Colonic mucosa (tissue), 4 donors: ENCODE data around the gene CA12. TPM values are rescaled to one million over a fixed set of nuclear protein-coding genes. Genes with fewer than 3 reads are reported as not detected.

Source experiments
- DNase-seq: peaks from one replicate; pipeline ENCODE4 v3.0.0-alpha.2; 2020
- H3K27ac ChIP-seq: fragments of 200-600 bp; one replicate; pipeline ENCODE4 v1.8.0; 2021
- H3K27me3 ChIP-seq: fragments of 200-600 bp; one replicate; pipeline ENCODE4 v1.8.0; 2021
- H3K36me3 ChIP-seq: fragments of 200-600 bp; one replicate; pipeline ENCODE4 v1.8.0; 2021
- H3K4me1 ChIP-seq: fragments of 200-600 bp; one replicate; pipeline ENCODE4 v1.8.0; 2021; ENCODE audit warnings: mild to moderate bottlenecking
- H3K4me3 ChIP-seq: fragments of 200-600 bp; one replicate; pipeline ENCODE4 v1.8.0; 2021
- H3K9ac ChIP-seq, 2 donors: one replicate each; pipeline ENCODE4 v1.7.0; 2013; ENCODE audit warnings: control low read depth in 2 of 2, low read depth in 2 of 2, low read length in 2 of 2
- H3K9me3 ChIP-seq: fragments of 200-600 bp; one replicate; pipeline ENCODE4 v1.8.0; 2021
- intact Hi-C: fragments of 100-400 bp; cut with DNase I; formaldehyde crosslinking; loops from one replicate; pipeline ENCODE4 v1.14.1; 2022
- total RNA-seq, 2 donors: library from RNA; stranded (reverse); fragmentation: NEBNext Ultra II Directional in 1 of 2; extraction: Animal tissue kit (Norgen Biotek cat#: 25700) in 1 of 2; gene quantifications; one replicate each; pipeline ENCODE4 v1.2.1, GENCODE V29; 2021
- TF ChIP-seq, protein P1 (sequence below): fragments of 200-600 bp; IDR thresholded peaks from one replicate; pipeline ENCODE4 v1.8.0; 2022; ENCODE audit warnings: antibody characterized with exemption, mild to moderate bottlenecking
- donor health status: healthy.
- donor health status: DM: no; HTN: no; CAD: no.
- donor health status: DM: no; HTN: no; CAD: no.

The CA12 gene
- total RNA-seq, 2 donors from 2014 or later, result 290 to 339 TPM

GRCh38 chr15:63354821-63355650 lies 26.6 kb downstream of the CA12 start:
- Histone ChIP-seq H3K27ac (peak overlapping the region; percentile 91), H3K4me3 (no peak overlapping the region), H3K9ac (peak overlapping the region in 1 of 2 donors; percentile 78), H3K9me3 (no peaks in the 10 kb centered on the region), H3K4me1 (peaks cover 5% of the 10 kb centered on the region), H3K36me3 (no peaks in the 10 kb centered on the region), H3K27me3 (no peaks in the 10 kb centered on the region)
- peak; percentile 89 for DNase-seq
- TF ChIP-seq, protein P1, sequence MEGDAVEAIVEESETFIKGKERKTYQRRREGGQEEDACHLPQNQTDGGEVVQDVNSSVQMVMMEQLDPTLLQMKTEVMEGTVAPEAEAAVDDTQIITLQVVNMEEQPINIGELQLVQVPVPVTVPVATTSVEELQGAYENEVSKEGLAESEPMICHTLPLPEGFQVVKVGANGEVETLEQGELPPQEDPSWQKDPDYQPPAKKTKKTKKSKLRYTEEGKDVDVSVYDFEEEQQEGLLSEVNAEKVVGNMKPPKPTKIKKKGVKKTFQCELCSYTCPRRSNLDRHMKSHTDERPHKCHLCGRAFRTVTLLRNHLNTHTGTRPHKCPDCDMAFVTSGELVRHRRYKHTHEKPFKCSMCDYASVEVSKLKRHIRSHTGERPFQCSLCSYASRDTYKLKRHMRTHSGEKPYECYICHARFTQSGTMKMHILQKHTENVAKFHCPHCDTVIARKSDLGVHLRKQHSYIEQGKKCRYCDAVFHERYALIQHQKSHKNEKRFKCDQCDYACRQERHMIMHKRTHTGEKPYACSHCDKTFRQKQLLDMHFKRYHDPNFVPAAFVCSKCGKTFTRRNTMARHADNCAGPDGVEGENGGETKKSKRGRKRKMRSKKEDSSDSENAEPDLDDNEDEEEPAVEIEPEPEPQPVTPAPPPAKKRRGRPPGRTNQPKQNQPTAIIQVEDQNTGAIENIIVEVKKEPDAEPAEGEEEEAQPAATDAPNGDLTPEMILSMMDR, result no peak
- intact Hi-C loops, result no loop called here

- TF ChIP-seq, protein P1, result no peak
- peak; percentile 73 for DNase-seq
- Histone ChIP-seq H3K4me1 (peaks cover 5% of the 10 kb centered on the region), H3K9me3 (no peaks in the 10 kb centered on the region), H3K27ac (peak overlapping the region; percentile 91), H3K27me3 (no peaks in the 10 kb centered on the region), H3K4me3 (no peak overlapping the region), H3K36me3 (no peaks in the 10 kb centered on the region), H3K9ac (peak overlapping the region in 1 of 2 donors; percentile 67)
- intact Hi-C loops, result no loop called here
Observed at GRCh38 chr15:63353887-63354286, 27.8 kb downstream of the CA12 start.

DNA sequence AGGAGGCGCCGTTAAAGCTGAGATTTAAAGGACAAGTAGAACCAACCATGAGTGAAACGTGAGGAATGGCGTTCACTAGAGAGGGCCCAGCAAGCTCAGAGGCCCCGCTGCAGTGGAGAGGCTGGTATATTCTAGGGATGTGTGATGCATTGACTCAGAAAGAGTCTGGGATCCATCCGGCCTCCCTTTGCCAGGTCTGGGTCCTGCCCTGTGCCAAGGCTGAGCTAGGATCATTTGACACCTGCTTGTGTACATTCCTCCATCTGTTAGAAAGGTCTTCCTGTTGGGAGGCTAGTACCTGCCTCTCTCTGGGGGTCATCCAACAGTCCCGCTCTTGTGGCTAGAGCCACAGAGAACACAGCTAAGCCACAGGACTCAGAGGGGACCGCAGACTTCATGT lies 28.4 kb downstream of the CA12 start:
- Histone ChIP-seq H3K4me1 (peaks cover 8% of the 10 kb centered on the region), H3K9ac (peak overlapping the region in 1 of 2 donors; percentile 67), H3K27me3 (no peaks in the 10 kb centered on the region), H3K27ac (peak overlapping the region; percentile 91), H3K4me3 (no peak overlapping the region), H3K36me3 (no peaks in the 10 kb centered on the region), H3K9me3 (no peaks in the 10 kb centered on the region)
- TF ChIP-seq, protein P1, result no peak
- intact Hi-C loops, result no loop called here
- DNase-seq, result no peak

DNA sequence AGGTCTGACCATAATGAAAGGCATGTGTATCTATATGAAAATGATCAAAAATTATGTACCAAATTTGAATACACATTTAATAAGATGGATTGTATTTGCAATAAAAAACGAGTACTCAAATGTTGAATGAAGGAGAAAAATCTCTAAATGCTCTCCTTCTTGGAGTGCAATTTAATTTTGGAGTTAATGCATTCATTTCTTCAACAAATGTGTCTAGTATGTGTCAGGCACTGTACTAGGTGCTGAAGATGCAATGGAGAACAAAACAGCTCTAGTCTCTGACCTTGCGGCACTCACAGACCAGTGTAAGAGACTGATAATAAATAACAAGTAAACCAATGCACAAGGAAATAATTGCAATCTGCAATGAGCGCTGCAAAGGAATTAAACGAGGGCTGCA lies 28.8 kb downstream of the CA12 start:
- intact Hi-C loops, result no loop called here
- Histone ChIP-seq H3K9me3 (no peaks in the 10 kb centered on the region), H3K4me1 (peaks cover 8% of the 10 kb centered on the region), H3K36me3 (no peaks in the 10 kb centered on the region), H3K27me3 (no peaks in the 10 kb centered on the region), H3K27ac (peak overlapping the region; percentile 91), H3K4me3 (no peak overlapping the region), H3K9ac (peak overlapping the region in 1 of 2 donors; percentile 67)
- no peak for DNase-seq
- TF ChIP-seq, protein P1, result no peak

GRCh38 chr15:63351170-63351569 lies 30.5 kb downstream of the CA12 start:
- TF ChIP-seq, protein P1, result no peak
- intact Hi-C loops, result no loop called here
- Histone ChIP-seq H3K27me3 (no peaks in the 10 kb centered on the region), H3K9ac (peak overlapping the region in 1 of 2 donors; percentile 67), H3K36me3 (no peaks in the 10 kb centered on the region), H3K9me3 (no peaks in the 10 kb centered on the region), H3K4me1 (peaks cover 3% of the 10 kb centered on the region), H3K4me3 (no peak overlapping the region), H3K27ac (peak overlapping the region; percentile 91)
- peak; percentile 87 for DNase-seq
